H54 (cell line): Measurements from ENCODE around the gene GPC3.
"Not testable (repeated sequence)": the region's sequence is repeated elsewhere in the genome, so short reads cannot be mapped to it uniquely, and the experiment has no call there.

Experiments
- DNase-seq: peaks from one replicate; pipeline ENCODE4 v3.0.0; 2011; ENCODE audit warnings: low spot score, mixed read lengths; ENCODE audit not compliant: insufficient read length
- FAIRE-seq: peaks from 3 replicates; lab custom pipeline; 2011; peaks lifted over from hg19 to GRCh38; lab: Jason Lieb, UNC
- POLR2A ChIP-seq: IDR thresholded peaks from 2 replicates; pipeline ENCODE4 v1.6.1; 2011; ENCODE audit warnings: low read depth, mild to moderate bottlenecking, low read length

The GPC3 gene

DNA sequence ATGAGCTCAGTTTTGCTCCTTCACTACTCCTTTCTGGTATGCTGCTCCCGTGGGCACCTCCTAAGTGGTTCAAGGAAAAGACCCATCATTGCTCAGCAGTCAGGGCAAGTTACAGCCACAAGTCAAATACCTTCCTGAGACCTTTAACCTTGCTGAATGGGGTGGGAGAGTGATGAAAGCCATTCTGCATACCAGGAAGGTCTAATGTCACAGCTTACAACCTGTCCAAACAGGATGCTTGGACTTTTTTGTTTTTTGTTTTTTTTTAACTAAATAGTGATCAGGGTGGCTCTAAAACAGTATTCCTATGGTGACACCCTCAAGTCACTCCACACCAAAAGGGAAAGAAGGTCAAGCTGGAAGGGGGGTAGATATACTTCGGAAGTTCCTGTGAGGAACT, 93.1 kb downstream of the GPC3 start:
- no peak for FAIRE-seq
- TF ChIP-seq POLR2A = no peak
- no peak for DNase-seq

DNA sequence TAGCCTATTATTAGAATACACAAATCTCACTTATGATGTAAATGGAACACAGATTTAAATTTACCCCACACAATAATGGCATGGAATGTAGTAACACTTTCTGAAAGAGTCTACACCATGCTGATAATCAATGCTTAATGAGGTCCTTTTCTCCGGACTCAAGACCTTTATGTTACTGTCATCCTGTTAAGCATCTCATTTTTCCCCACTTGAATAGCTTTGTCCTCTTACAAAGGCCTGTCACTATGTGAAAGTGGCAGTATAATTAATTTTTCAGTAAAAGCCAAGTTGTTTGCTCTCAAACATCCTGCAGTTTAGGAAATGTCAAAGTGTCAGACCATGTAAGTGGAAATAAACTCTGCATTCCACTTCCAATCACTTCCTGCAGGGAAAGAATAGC, 96.4 kb downstream of the GPC3 start:
- TF ChIP-seq POLR2A = no peak
- DNase-seq = no peak
- FAIRE-seq = no peak

DNA sequence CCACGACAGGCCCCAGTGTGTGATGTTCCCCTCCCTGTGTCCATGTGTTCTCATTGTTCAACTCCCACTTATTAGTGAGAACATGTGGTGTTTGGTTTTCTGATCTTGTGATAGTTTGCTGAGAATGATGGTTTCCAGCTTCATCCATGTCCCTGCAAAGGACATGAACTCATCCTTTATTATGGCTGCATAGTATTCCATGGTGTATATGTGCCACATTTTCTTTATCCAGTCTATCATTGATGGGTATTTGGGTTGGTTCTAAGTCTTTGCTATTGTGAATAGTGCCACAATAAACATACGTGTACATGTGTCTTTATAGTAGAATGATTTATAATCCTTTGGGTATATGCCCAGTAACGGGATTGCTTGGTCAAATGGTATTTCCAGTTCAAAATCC, 97.3 kb downstream of the GPC3 start:
- DNase-seq, FAIRE-seq: not testable (repeated sequence)

DNA sequence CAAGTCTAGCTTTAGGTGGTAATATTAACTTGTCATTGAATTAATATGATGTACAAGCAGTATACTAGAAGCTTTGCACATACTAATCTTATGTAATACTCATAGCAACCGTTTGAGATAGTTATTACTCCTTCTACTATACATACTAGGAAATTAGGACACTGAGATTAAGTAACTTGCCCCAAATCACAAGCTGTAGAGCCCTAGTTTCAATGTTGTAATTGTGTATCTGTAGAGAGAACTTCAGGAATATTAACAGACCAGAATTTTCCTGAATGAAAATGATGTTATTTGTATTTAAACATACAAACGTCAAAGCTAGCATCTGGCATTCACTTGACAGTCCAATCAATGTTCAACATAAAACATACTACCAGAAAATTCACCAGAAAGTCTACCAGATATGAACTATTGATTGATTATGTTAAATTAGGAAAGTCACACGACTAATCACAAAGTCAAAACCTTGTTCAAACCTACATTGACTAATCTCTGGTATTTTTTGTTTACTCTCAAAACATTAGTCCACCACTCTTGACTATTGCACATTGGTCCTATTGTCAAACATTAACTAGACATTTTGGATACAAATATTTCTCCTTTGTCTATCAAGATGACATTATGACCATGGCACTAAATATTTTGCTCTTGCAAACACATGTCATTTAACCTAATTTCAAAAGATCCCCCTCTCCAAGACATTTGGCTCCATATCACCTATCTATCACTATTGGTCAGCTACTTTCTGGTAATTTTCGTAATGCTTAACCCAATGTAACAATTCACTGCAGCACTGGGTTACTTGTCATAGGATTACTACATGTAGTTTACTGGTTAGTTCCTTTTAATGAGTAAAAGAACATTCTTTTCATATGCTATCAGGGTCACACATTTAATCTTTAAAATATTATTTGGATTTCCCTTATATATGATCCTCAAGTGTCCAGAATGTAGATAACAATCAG, 100.7 kb downstream of the GPC3 start:
- no peak for DNase-seq
- no peak for TF ChIP-seq POLR2A
- FAIRE-seq = no peak

DNA sequence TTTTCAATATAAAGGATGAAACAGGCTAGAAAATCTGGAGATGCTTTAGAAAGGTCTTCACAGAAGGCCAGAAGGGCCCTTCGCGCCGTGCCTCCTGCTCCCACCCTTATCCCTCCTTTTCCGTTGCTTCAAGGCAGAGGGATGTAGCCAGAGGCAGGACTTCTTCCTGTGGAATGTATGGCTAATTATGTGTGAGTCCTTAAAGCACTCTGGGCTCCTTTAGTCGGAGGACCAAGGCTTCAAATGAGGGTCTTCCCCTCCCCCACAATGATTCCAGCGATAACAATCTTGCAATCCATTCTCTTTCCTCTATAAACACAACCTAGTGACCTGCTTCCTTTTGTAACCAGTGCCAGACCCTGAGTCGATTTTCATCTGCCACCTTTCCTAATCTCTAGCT, 103.5 kb downstream of the GPC3 start:
- FAIRE-seq (no peak), DNase-seq (no peak)
- no peak for TF ChIP-seq POLR2A

DNA sequence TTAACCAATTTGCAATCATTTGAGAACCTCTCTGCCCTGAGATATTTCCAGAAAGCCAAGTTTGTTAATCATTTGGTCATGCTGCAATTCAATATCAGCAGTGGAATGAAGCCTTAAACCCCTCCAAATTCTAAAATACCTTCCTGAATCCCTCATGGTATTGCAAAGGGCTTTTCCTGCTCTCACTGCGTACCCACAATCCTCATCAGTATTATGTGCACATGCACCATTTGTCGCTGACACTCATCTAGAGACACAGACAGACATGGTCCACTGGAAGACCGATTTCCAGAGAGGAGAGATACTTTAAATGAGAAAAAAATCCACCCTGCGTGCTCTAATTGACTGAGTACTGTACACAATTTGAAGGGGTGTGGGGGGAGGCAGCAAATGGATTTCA, 104.4 kb downstream of the GPC3 start:
- FAIRE-seq = no peak
- TF ChIP-seq POLR2A = no peak
- no peak for DNase-seq

DNA sequence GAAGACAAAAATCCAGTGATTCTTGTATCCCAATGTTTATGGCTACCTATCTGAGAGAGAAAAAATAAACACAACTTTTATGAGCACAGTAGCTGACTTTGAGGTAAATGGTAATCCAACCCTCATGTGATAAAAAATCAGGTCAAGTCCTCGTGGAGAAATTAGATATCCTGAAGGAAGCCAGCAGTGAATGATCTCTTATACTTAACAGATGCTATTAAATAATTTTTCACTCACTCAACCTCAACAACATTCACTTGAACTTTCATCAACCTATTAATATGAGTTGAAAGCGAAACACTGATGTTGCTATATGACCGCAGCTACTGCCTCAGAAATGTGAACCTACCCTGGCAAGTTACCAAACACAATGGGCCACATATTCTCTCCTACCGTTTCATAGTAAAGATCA, 105.4 kb downstream of the GPC3 start:
- DNase-seq (no peak), FAIRE-seq (no peak)
- TF ChIP-seq POLR2A = no peak

DNA sequence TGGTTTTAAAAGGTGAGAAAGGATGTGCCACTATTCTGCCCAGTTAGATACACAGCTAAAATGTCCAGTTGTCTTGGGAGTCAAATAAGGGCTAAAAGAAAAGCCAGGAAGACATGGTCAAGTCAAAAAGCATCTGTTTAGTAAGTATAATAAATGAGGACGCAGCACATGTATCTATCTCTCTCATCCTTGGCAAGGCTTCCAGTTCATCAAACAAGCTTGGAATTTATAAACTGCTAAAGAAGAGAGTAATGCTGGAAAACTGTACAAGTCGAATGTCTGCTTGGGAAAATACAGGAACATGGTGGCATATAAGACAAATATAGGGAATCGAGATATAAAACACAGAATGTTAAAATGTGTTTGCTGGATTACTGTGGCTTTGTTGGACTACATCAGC, 106.7 kb downstream of the GPC3 start:
- DNase-seq = no peak
- FAIRE-seq = no peak
- no peak for TF ChIP-seq POLR2A

DNA sequence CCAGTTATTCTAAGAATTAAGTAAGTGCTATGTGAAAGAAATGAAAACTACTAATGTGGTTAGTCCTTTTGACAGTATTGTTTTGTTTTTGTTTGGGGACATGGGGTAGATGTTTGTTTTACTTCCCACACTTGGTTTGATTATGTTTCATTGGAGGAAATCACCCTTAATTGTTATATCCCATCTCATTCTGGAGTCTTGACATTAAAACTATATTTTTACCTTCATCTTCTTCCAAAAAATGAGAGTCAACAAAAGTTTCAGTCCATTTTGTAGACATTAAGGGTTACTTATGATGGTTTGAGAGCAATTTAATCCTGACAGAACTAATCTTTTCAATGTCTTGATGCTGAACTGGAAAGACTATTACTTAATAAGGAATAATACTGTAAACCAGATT, 108.7 kb downstream of the GPC3 start:
- TF ChIP-seq POLR2A = no peak
- DNase-seq = no peak
- FAIRE-seq = no peak

DNA sequence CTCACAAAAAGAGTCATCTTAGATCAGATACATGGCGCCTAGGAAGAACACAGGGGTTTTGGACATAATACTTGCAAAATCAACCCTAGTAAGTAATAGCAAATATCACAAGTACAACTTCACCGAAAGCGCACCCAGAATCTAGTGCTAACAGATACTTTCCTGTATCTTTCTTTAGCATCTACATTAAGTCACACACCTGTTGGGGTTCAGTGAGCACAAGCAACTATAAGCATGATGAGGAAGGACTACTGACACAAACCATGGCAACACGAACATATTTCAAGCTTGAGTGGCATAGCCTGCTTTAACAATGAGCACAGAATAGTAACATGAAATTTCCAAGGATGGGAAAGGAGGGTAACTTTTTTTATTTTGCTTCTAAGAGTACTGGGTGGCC, 116.1 kb downstream of the GPC3 start:
- FAIRE-seq (no peak), DNase-seq (no peak)
- TF ChIP-seq POLR2A = no peak

DNA sequence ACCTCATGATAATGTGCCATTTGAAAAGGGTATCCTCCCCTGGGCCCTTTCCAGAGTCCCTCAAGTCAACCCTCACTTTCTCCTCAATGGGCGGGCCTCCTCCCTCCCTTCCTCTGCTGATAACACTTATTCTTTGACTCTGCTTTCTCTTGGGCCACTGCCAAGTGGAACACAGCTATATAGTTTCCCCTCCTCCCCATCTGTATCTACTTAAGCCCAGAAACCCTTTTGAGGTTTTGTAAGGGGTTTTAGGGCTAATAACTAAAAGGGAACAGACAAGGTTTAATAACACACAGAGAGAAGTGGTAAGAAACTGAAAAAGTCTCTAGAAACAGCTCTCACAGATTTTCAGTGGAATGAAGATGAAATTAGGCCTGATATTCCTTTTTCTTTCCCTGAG, 116.7 kb downstream of the GPC3 start:
- TF ChIP-seq POLR2A = no peak
- FAIRE-seq = no peak
- DNase-seq = no peak

DNA sequence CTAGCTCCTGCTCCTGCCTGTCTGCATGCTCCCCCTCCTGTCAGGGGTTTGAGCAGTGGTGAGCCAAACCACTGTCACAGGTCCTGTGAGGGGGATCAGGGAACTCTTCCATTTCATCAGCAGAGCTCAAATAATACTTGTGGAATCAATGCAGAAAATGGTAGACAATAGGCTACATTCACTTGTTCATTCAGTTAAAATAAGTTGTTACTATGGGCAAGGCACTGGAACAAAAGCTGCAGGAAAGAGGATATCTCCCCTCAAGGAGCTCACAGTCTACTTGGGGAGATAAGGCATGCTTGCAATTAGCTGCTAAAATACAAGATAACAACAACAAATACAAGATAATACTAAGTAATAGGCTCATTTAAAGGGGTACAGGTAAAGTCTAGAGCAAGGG, 117.1 kb downstream of the GPC3 start:
- DNase-seq (no peak), FAIRE-seq (no peak)
- TF ChIP-seq POLR2A = no peak

DNA sequence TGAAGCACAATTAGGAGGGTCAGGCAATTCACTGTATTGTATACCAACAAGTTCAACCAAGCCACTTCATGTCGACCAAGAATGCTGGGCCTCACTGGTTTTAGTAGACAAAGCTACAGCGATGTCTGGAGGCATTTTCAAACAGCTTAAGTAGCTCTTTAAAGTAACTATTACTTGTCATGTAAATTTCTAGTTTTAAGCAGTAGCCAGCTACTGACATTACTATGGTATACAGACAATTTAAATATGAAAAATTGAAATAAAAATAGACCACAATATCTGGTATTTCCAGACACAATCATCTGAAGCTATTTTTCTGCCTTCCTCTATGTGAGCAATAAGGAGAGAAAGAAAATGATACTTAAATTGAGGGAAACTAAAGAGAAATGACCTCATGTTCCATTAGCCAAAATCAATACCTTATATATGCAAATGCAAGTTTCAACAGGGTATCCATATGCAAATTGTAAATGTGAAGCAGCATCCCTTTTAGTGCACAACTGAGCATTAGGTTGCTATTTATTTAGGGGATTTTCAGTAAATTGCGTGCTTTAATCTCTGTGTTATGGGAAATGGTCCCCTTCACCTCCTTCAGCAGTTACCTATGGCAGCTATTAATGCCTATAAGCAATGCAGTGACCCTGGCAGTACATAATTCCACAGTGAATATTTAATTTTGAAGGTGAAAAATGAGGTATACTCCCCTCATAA, 119.5 kb downstream of the GPC3 start:
- no peak for DNase-seq
- FAIRE-seq = no peak
- TF ChIP-seq POLR2A = no peak

DNA sequence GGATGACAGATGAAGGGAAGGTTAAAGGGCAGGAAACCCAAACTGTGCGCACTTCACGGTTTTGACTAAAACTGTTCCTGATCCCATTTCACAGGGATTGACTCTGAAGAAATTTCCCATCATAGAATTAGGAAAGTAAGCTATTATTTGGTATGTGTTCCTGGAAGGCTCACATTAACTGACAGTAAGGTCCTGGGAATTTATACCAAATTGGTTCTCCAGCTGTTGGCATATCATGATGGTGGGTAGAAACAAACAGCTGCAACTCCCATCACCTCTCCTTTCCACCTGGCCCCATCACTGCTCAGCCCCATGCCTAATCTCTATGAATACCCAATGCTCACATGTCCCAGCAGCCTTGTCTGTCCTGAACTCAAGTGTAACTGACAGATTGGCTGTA, 121.2 kb downstream of the GPC3 start:
- DNase-seq (no peak), FAIRE-seq (no peak)
- TF ChIP-seq POLR2A = no peak
